Left ventricle myocardium inferior (tissue), 1 donor: ENCODE results near the gene KLRC2. TPM values are rescaled to one million over a fixed set of nuclear protein-coding genes. Genes with fewer than 3 reads are reported as not detected.
"Not testable (repeated sequence)": the region's sequence is repeated elsewhere in the genome, so short reads cannot be mapped to it uniquely, and the experiment has no call there.

Experiments
- DNase-seq: peaks from one replicate; pipeline ENCODE4 v3.0.0-alpha.2; 2020
- H3K27ac ChIP-seq: fragments of 200-600 bp; replicated peaks from 2 replicates; pipeline ENCODE4 v1.8.0; 2021
- H3K27me3 ChIP-seq: fragments of 200-600 bp; 2 replicates; pipeline ENCODE4 v1.8.0; 2021; ENCODE audit warnings: low read depth
- H3K36me3 ChIP-seq: fragments of 200-600 bp; 2 replicates; pipeline ENCODE4 v1.8.0; 2021
- H3K4me1 ChIP-seq: fragments of 200-600 bp; 2 replicates; pipeline ENCODE4 v1.8.0; 2021
- H3K4me3 ChIP-seq: fragments of 200-600 bp; 2 replicates; pipeline ENCODE4 v1.8.0; 2021; ENCODE audit warnings: mild to moderate bottlenecking, moderate library complexity
- H3K9me3 ChIP-seq: fragments of 200-600 bp; replicated peaks from 2 replicates; pipeline ENCODE4 v1.8.0; 2021
- intact Hi-C: fragments of 100-400 bp; cut with micrococcal nuclease; formaldehyde crosslinking; loops from one replicate; pipeline ENCODE4 v1.11.0; 2022
- total RNA-seq: library from RNA; stranded (reverse); fragmentation: NEBNext Ultra II Directional; extraction: Animal tissue kit (Norgen Biotek cat#: 25700); gene quantifications from one replicate; pipeline ENCODE4 v1.2.1, GENCODE V29; 2021
- TF ChIP-seq, protein P1 (sequence below): fragments of 200-600 bp; IDR thresholded peaks from 2 replicates; pipeline ENCODE4 v1.8.0; 2021; ENCODE audit warnings: antibody characterized with exemption, mild to moderate bottlenecking, borderline replicate concordance
- donor health status: DM: no; HTN: yes; CAD: no; lungs with severe emphysema.

KLRC2 gene
- total RNA-seq, 1 donor from 2014 or later: not detected

DNA sequence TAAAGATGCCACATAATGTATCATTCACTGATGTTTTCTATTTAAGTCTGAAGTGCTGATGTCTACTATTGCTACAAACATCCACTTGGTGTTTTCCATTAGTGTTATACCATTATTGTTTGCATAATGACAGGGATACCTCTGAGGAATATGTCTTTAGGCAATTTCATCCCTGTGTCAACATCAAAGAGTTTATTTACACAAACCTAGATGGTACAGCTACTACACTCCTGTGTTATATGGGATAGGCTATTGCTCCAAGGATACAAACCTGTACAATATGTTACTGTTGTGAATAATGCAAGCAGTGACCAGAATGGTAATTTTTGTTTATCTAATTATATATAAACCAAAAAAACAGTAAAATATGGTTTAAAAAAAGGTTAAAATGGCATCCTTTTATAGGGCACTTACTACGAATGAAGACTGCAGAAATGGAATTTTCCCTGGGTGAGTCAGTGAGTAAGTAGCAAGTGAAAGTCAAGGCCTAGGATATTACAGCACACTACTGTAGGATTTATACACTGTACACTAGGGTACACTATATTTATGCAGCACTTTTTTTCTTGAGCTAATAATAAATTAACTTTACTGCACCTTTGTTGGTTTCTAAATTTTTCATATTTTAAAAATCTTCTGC is 11.4 kb downstream of the KLRC2 start:
- H3K4me1 ChIP-seq, H3K9me3 ChIP-seq, H3K4me3 ChIP-seq, H3K27me3 ChIP-seq, H3K27ac ChIP-seq, intact Hi-C loops, H3K36me3 ChIP-seq, DNase-seq: not testable (repeated sequence)

DNA sequence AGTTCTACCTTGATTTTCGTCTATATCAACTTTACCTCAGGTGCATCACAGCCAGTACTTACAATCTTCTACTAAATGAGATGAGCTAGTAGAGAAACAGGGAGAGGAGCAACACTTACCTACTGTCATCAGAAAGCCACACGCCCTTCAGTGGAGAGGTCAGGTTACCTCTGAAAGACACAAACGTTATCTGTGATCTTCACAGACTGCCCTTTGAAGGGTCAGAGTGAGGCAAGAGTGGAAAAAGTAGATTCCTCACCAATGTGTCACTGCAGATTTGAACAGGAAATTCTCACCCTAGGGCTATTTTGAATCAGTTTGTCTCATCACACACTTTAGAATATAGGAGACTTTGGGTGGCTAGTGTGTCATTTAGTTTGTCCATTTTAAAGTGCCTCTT is 13.7 kb downstream of the KLRC2 start:
- H3K36me3 ChIP-seq, H3K4me3 ChIP-seq, H3K27ac ChIP-seq, H3K27me3 ChIP-seq, DNase-seq, H3K9me3 ChIP-seq, intact Hi-C loops, H3K4me1 ChIP-seq: not testable (repeated sequence)

DNA sequence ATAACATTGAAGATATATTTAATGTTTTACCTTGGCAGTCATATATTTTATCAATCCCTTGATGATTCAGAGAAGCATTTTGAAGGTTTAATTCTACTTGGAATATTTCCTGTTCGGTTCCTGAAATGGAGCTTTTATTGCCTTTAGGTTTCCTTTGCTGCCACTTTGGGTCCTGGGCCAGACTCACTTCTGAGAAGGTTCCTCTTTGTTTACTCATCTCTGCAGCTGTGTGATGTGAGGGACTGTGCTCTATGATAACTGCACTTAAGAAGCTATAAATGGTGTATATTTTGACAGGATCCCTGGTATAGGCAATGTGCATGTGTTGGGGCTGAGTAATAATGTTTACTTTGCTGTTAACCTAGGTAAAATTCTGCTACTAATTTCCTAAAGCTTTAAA is 15.5 kb downstream of the KLRC2 start, which contains the start of gene KLRC3:
Gene KLRC3 (minus strand): TSS at position 262 of the 400 bp plus-strand sequence. CDS start 45 bp downstream, at position 217.
- H3K36me3 ChIP-seq, DNase-seq, H3K27me3 ChIP-seq, H3K4me1 ChIP-seq, H3K27ac ChIP-seq, H3K9me3 ChIP-seq, H3K4me3 ChIP-seq, intact Hi-C loops: not testable (repeated sequence)

DNA sequence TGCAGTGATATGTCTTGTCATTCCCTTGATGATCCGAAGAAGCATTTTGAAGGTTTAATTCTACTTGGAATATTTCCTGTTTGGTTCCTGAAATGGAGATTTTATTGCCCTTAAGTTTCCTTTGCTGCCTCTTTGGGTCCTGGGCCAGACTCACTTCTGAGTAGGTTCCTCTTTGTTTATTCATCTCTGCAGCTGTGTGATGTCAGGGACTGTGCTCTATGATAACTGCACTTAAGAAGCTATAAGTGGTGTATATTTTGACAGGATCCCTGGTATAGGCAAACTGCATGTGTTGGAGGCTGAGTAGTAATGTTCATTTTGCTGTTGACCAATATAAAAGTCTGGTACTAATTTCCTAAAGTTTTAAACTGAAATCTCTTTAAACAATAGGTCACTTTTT is 26.4 kb downstream of the KLRC2 start, which contains the start of gene KLRC4:
Gene KLRC4 (minus strand): TSS at position 366 of the 400 bp plus-strand sequence. CDS start 182 bp downstream, at position 184.
- Histone ChIP-seq H3K27me3 (peaks cover 4% of the 10 kb centered on the region), H3K9me3 (peaks cover 9% of the 10 kb centered on the region), H3K4me3 (no peak within 1 kb of the TSS), H3K36me3 (no peaks in the 10 kb centered on the region), H3K4me1 (no peaks in the 10 kb centered on the region), H3K27ac (no peak within 1 kb of the TSS)
- intact Hi-C loops: no loop called here
- no peak for DNase-seq
- TF ChIP-seq, protein P1, sequence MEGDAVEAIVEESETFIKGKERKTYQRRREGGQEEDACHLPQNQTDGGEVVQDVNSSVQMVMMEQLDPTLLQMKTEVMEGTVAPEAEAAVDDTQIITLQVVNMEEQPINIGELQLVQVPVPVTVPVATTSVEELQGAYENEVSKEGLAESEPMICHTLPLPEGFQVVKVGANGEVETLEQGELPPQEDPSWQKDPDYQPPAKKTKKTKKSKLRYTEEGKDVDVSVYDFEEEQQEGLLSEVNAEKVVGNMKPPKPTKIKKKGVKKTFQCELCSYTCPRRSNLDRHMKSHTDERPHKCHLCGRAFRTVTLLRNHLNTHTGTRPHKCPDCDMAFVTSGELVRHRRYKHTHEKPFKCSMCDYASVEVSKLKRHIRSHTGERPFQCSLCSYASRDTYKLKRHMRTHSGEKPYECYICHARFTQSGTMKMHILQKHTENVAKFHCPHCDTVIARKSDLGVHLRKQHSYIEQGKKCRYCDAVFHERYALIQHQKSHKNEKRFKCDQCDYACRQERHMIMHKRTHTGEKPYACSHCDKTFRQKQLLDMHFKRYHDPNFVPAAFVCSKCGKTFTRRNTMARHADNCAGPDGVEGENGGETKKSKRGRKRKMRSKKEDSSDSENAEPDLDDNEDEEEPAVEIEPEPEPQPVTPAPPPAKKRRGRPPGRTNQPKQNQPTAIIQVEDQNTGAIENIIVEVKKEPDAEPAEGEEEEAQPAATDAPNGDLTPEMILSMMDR: no peak

- no peak overlapping the region for H3K4me3 ChIP-seq
- TF ChIP-seq, protein P1: no peak
- no peaks in the 10 kb centered on the region for H3K36me3 ChIP-seq
- no peak overlapping the region for H3K27ac ChIP-seq
- H3K4me1 ChIP-seq: no peaks in the 10 kb centered on the region
- H3K9me3 ChIP-seq: peaks cover 9% of the 10 kb centered on the region
- intact Hi-C loops: no loop called here
- no peak for DNase-seq
- peaks cover 4% of the 10 kb centered on the region for H3K27me3 ChIP-seq
Measured at GRCh38 chr12:10408842-10409241, 27.0 kb downstream of the KLRC2 start.

DNA sequence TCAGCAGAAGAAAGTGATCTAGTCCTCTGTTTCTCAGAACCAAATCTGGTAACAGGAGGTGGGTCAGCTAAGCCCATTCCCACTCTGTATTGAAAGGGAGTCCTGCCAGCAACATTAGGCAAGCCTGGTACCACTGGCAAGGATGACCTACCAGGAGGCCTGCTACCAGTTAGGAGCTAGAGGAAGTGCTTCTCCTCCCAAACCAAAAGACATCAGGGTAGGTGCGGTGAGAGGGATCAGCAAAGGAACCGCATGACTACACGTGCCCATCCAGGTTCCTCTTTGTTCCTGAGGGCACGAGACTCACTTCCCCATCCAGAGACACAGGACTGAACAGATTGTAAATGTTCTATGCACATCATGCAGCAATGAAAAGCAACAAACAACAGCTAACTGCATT is 29.1 kb downstream of the KLRC2 start:
- Histone ChIP-seq H3K9me3 (peaks cover 9% of the 10 kb centered on the region), H3K27ac (no peak overlapping the region)

DNA sequence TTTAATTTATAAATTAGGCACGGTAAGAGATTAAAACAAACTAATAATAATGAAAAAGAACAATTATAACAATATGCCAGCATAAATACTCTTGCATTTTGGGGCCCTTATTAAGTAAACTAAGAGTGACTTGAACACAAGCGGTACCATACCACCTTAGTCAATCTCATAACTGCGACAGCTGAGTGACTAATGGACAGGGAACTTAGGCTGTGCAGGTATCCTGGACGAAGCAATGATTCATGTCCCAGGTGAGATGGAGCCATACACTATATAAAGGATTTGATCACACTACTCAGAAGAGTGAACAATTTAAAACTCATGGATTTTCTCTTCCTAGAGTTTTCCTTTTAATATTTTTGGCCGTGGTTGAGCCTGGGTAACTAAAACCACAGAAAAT is 30.5 kb downstream of the KLRC2 start:
- intact Hi-C loops: no loop called here

More for the DNA sequence above, 29.1 kb downstream of the KLRC2 start:
- H3K4me1 ChIP-seq: no peaks in the 10 kb centered on the region
- no peak overlapping the region for H3K4me3 ChIP-seq
- TF ChIP-seq, protein P1: no peak
- H3K27me3 ChIP-seq: peaks cover 4% of the 10 kb centered on the region
- no peaks in the 10 kb centered on the region for H3K36me3 ChIP-seq
- intact Hi-C loops: no loop called here
- no peak for DNase-seq

More for the DNA sequence above, 30.5 kb downstream of the KLRC2 start:
- Histone ChIP-seq H3K4me3 (no peak overlapping the region), H3K9me3 (peaks cover 9% of the 10 kb centered on the region), H3K36me3 (no peaks in the 10 kb centered on the region), H3K4me1 (no peaks in the 10 kb centered on the region), H3K27ac (no peak overlapping the region), H3K27me3 (no peaks in the 10 kb centered on the region)
- TF ChIP-seq, protein P1: no peak
- no peak for DNase-seq
